ENCODE measurements around the gene CDCA3.

CDCA3 gene

DNA sequence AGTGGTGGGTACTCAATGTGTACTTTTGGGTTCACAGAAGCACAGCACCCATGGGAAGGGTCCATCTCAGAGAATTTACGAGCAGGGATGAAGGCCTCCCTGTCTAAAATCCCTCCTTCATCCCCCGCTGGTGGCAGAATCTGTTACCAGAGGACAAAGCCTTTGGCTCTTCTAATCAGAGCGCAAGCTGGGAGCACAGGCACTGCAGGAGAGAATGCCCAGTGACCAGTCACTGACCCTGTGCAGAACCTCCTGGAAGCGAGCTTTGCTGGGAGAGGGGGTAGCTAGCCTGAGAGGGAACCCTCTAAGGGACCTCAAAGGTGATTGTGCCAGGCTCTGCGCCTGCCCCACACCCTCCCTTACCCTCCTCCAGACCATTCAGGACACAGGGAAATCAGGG lies 30.9 kb downstream of the CDCA3 start:
- DNase-seq (ENCODE audit: low spot score) = no peak
- no peak for TF ChIP-seq CTCF (IDR thresholded peaks at IDR 0.05; ENCODE audit: borderline replicate concordance, control extremely low read depth, extremely low read depth, insufficient read depth, missing control alignments)
- in situ Hi-C loops (cut with MboI; ENCODE audit: low sequenced_read_pairs, unreplicated experiment) = loop anchor here (10.0 kb wide), 1 partner anchor 65 kb away; the partner anchor contains the start of gene MLF2

- no peak for TF ChIP-seq CTCF (IDR thresholded peaks at IDR 0.05; ENCODE audit: borderline replicate concordance, control extremely low read depth, extremely low read depth, insufficient read depth, missing control alignments)
- DNase-seq (ENCODE audit: low spot score) = no peak
- in situ Hi-C loops (cut with MboI; ENCODE audit: low sequenced_read_pairs, unreplicated experiment) = loop anchor here (5.0 to 10.0 kb wide), 2 partner anchors 37 to 65 kb away; partner anchors contain the start of gene MLF2
Measured at GRCh38 chr12:6819106-6820030, 31.7 kb downstream of the CDCA3 start.

DNA sequence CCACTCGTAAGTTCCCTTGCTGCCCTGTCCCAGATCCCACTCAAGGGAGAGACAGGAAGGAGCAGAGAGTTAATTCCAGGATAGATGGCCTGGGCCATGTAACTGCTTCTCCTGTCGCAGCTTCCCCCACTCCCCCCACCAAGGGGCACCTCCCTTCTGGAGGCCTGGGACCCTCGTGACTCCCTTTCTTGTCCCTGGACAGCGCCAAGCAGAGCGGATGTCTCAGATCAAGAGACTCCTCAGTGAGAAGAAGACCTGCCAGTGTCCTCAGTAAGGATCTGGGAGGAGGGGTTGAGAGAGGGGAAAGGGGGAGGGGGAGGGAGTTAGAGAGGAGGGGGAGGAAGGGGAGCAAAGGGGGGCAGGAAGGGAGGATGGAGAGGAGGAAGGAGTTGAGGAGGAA lies 32.4 kb downstream of the CDCA3 start:
- in situ Hi-C loops (cut with MboI; ENCODE audit: low sequenced_read_pairs, unreplicated experiment) = loop anchor here (5.0 kb wide), 1 partner anchor 36 kb away; no protein-coding TSS in a partner anchor
- no peak for DNase-seq (ENCODE audit: low spot score)
- no peak for TF ChIP-seq CTCF (IDR thresholded peaks at IDR 0.05; ENCODE audit: borderline replicate concordance, control extremely low read depth, extremely low read depth, insufficient read depth, missing control alignments)

GRCh38 chr12:6818222-6818621 lies 32.9 kb downstream of the CDCA3 start:
- DNase-seq (ENCODE audit: low spot score) = no peak
- in situ Hi-C loops (cut with MboI; ENCODE audit: low sequenced_read_pairs, unreplicated experiment) = loop anchor here (5.0 kb wide), 1 partner anchor 36 kb away; no protein-coding TSS in a partner anchor
- no peak for TF ChIP-seq CTCF (IDR thresholded peaks at IDR 0.05; ENCODE audit: borderline replicate concordance, control extremely low read depth, extremely low read depth, insufficient read depth, missing control alignments)

- TF ChIP-seq CTCF (IDR thresholded peaks at IDR 0.05; ENCODE audit: borderline replicate concordance, control extremely low read depth, extremely low read depth, insufficient read depth, missing control alignments) = no peak
- DNase-seq (ENCODE audit: low spot score) = no peak
- in situ Hi-C loops (cut with MboI; ENCODE audit: low sequenced_read_pairs, unreplicated experiment) = loop anchor here (5.0 kb wide), 1 partner anchor 35 kb away; no protein-coding TSS in a partner anchor
Measured at GRCh38 chr12:6817662-6818157, 33.4 kb downstream of the CDCA3 start.

- in situ Hi-C loops (cut with MboI; ENCODE audit: low sequenced_read_pairs, unreplicated experiment) = loop anchor here (5.0 kb wide), 1 partner anchor 35 kb away; no protein-coding TSS in a partner anchor
- TF ChIP-seq CTCF (IDR thresholded peaks at IDR 0.05; ENCODE audit: borderline replicate concordance, control extremely low read depth, extremely low read depth, insufficient read depth, missing control alignments) = no peak
- DNase-seq (ENCODE audit: low spot score) = no peak
Measured at GRCh38 chr12:6817098-6817497, 34.0 kb downstream of the CDCA3 start.

All from GM13976 (cell line).